Duodenal mucosa (tissue), 2 donors: ENCODE results near the gene CHST8.

Experiments
- H3K27ac ChIP-seq: one replicate; pipeline ENCODE4 v1.7.0; 2013; ENCODE audit warnings: low read depth, low read length
- H3K27me3 ChIP-seq, 2 donors: one replicate each; pipeline ENCODE4 v1.7.0; 2013; ENCODE audit warnings: low read length in 2 of 2, control low read depth in 1 of 2; ENCODE audit not compliant: insufficient read depth in 2 of 2, control insufficient read depth in 1 of 2
- H3K36me3 ChIP-seq, 2 donors: one replicate each; pipeline ENCODE4 v1.7.0; 2013; ENCODE audit warnings: low read length in 2 of 2, control low read depth in 1 of 2; ENCODE audit not compliant: insufficient read depth in 2 of 2, control insufficient read depth in 1 of 2
- H3K4me1 ChIP-seq, 2 donors: one replicate each; pipeline ENCODE4 v1.7.0; 2013; ENCODE audit warnings: low read length in 2 of 2, control low read depth in 1 of 2; ENCODE audit not compliant: insufficient read depth in 2 of 2, control insufficient read depth in 1 of 2
- H3K4me3 ChIP-seq, 2 donors: one replicate each; pipeline ENCODE4 v1.7.0; 2013; ENCODE audit warnings: low read length in 2 of 2, low read depth in 1 of 2
- H3K9ac ChIP-seq, 2 donors: one replicate each; pipeline ENCODE4 v1.7.0; 2013; ENCODE audit warnings: low read length in 2 of 2, low read depth in 1 of 2
- H3K9me3 ChIP-seq, 2 donors: one replicate each; pipeline ENCODE4 v1.7.0; 2013; ENCODE audit warnings: low read length in 2 of 2, control low read depth in 1 of 2; ENCODE audit not compliant: control insufficient read depth in 1 of 2

Gene CHST8

DNA sequence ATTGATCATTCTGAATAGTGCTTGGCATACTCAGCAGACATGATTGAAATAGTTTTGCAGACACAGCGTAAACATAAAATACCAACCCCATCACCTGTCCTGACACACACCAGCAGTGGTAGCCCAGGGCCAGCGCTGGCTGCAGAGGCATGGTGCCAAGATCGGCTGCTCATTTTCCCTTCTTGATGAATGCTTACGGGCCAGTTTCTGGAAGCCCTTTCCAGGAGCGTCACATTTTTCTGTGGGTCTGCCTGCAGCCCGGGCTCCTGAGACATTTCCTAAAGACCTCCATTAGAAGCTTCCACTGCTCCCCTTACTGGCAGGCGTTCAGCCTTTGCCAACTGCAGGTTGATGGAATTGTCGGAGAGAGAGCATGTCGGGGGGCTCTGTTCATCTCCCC is 48.6 kb downstream of the CHST8 start:
- H3K36me3 ChIP-seq: no peaks in the 10 kb centered on the region
- H3K4me1 ChIP-seq: no peaks in the 10 kb centered on the region
- H3K4me3 ChIP-seq: no peak overlapping the region
- no peaks in the 10 kb centered on the region for H3K9me3 ChIP-seq
- no peak overlapping the region for H3K9ac ChIP-seq
- peaks cover 0 to 3% of the 10 kb centered on the region in 2 donors for H3K27me3 ChIP-seq
- H3K27ac ChIP-seq: no peak overlapping the region

DNA sequence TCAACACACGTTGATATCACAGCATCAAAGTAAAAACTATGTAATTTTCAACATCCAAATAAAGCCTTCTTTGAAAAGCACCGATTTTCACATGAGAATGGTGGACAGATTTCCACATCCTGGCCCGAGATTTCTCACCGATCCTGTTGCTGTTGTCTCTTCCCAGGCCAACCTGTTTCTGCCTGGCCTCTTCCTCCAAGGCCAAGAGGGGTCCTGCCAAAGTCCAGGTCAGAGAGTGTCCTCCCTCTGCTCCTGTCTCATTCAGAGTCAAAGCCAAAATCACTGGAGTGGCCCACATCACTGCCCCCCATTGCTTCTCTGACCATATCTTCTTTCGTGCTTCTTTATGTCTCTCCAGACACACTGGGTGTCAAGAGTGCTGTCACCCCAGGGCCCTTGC is 49.5 kb downstream of the CHST8 start:
- Histone ChIP-seq H3K27me3 (peaks cover 0 to 3% of the 10 kb centered on the region in 2 donors), H3K4me3 (no peak overlapping the region), H3K4me1 (no peaks in the 10 kb centered on the region), H3K9ac (no peak overlapping the region), H3K27ac (no peak overlapping the region), H3K36me3 (no peaks in the 10 kb centered on the region), H3K9me3 (no peaks in the 10 kb centered on the region)

- Histone ChIP-seq H3K27me3 (peaks cover 0 to 3% of the 10 kb centered on the region in 2 donors), H3K4me3 (no peak overlapping the region), H3K9me3 (no peaks in the 10 kb centered on the region)
These were observed 51.6 kb downstream of the CHST8 start for GRCh38 chr19:33673258-33673875.

DNA sequence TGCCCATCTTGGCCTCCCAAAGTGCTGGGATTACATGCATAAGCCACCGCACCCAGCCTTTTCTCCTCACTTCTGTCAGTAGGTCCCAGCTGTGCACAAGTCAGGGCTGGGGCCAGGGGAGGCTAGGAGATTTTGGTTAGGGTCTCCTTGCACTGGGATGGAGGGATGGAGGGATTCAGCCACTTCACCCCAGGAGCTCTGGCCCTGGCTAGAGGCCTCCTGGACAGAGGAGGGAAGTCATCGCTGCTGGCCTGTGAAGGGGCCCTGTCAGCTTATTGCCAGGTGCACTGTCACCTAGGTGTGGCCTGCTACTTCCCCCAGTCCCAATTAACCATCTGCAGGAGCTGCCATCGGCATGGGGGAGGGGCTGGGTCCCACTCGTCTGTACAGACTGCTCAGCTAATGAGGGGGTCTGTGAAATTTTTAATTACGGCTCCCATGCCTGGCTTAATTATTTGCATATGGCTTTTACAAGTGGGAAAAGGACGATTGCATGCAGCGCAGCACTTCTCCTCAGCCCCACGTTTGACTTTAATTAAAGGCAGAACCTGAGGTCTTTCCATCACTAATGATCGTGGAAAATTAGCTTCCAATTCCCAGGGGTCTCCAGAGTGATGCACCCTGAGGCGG is 52.4 kb downstream of the CHST8 start:
- Histone ChIP-seq H3K4me3 (no peak overlapping the region), H3K9ac (no peak overlapping the region), H3K27ac (no peak overlapping the region), H3K4me1 (no peaks in the 10 kb centered on the region), H3K9me3 (no peaks in the 10 kb centered on the region), H3K27me3 (peaks cover 0 to 3% of the 10 kb centered on the region in 2 donors), H3K36me3 (no peaks in the 10 kb centered on the region)

More at GRCh38 chr19:33673258-33673875, 51.6 kb downstream of the CHST8 start:
- no peaks in the 10 kb centered on the region for H3K36me3 ChIP-seq
- no peaks in the 10 kb centered on the region for H3K4me1 ChIP-seq
- no peak overlapping the region for H3K9ac ChIP-seq
- no peak overlapping the region for H3K27ac ChIP-seq

DNA sequence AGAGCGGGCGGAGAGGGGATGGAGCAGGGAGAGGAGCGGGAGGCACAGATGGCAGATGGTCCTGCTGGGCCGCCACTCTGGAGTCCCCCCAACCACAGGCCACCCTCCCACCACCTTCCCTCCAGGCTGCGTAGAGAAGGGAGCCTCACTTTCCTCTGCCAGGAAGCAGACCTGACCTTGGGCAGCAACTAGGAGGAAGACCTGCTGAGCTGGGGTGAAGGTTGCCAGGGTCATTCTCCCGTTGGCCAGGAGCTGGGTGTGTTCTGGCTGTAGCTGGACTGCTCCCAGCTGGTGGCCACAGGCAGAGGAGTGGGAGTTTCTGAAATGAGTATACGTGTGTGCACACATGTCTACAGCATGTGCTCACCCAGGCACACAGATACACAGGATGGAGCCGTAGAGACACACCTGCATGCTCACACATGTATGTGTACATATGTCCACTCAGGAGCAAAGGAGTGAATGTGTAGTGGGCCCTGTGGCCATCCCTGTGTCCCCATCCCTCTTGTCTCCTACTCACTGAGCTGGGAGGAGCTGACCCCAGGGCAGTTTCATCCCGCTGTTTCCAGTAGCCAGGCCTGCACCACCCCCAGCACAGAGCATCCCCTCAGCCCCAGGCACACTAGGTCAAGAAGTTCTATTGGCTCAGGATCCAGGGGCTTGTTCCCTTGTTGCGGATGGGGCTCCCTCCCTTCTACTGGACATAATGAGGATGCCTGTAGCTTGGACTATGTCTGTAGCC is 53.0 kb downstream of the CHST8 start:
- Histone ChIP-seq H3K9me3 (no peaks in the 10 kb centered on the region), H3K9ac (no peak overlapping the region), H3K4me3 (no peak overlapping the region), H3K27me3 (peaks cover 0 to 3% of the 10 kb centered on the region in 2 donors), H3K36me3 (no peaks in the 10 kb centered on the region), H3K4me1 (no peaks in the 10 kb centered on the region), H3K27ac (no peak overlapping the region)

GRCh38 chr19:33675501-33676124 is 53.9 kb downstream of the CHST8 start:
- no peak overlapping the region for H3K9ac ChIP-seq
- H3K9me3 ChIP-seq: no peaks in the 10 kb centered on the region
- H3K4me3 ChIP-seq: no peak overlapping the region
- H3K4me1 ChIP-seq: no peaks in the 10 kb centered on the region
- peaks cover 0 to 3% of the 10 kb centered on the region in 2 donors for H3K27me3 ChIP-seq
- H3K27ac ChIP-seq: no peak overlapping the region
- H3K36me3 ChIP-seq: no peaks in the 10 kb centered on the region

DNA sequence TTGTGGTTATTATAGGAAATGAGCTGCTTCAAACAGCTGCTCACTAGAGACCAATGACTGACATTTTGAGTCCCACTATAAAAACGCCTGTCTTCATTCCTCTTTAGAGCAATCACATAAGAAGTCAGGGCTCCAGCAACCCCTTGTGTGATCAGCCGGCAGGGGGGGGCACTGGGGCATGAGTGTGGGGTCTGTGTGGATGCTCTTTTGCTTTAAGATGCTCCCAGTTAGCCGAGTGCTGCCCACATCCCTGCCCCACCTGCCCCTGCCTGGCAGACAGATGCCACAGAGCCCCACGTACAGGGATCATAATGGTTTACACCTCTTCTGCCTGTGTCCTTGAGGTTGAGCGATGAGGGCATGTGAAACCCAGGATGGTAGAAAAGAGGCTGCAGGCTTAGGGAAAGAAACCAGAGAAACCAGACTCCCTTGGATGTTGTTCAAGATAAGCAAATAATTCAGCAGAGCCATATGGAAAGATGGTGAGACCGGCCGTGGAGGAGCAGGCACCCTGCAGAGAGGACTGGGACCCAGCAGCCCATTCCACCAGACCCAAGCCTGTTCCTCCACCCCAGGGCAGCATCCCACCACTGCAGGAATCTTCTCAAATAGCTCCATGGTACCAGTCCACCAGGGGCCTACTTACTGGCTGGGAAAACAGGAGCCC is 55.4 kb downstream of the CHST8 start:
- Histone ChIP-seq H3K9ac (no peak overlapping the region), H3K9me3 (no peaks in the 10 kb centered on the region), H3K27me3 (no peaks in the 10 kb centered on the region), H3K4me1 (no peaks in the 10 kb centered on the region), H3K27ac (no peak overlapping the region), H3K36me3 (no peaks in the 10 kb centered on the region), H3K4me3 (no peak overlapping the region)

GRCh38 chr19:33677745-33678426 is 56.1 kb downstream of the CHST8 start:
- Histone ChIP-seq H3K4me1 (no peaks in the 10 kb centered on the region), H3K36me3 (no peaks in the 10 kb centered on the region), H3K27me3 (no peaks in the 10 kb centered on the region), H3K9me3 (no peaks in the 10 kb centered on the region), H3K9ac (no peak overlapping the region), H3K4me3 (no peak overlapping the region), H3K27ac (no peak overlapping the region)

- Histone ChIP-seq H3K9ac (no peak overlapping the region), H3K4me3 (no peak overlapping the region), H3K27ac (no peak overlapping the region), H3K27me3 (peaks cover 0 to 2% of the 10 kb centered on the region in 2 donors), H3K9me3 (no peaks in the 10 kb centered on the region), H3K36me3 (no peaks in the 10 kb centered on the region), H3K4me1 (no peaks in the 10 kb centered on the region)
These were observed 57.2 kb downstream of the CHST8 start for GRCh38 chr19:33678796-33679585.
